VCaP (cell line): ENCODE results near the gene OR10A4.
"Not testable (repeated sequence)": the region's sequence is repeated elsewhere in the genome, so short reads cannot be mapped to it uniquely, and the experiment has no call there.

ENCODE experiments used
- H3K27ac ChIP-seq: fragments of 450-650 bp; 2 replicates; pipeline ENCODE4 v1.5.1; 2017
- CTCF ChIP-seq: fragments of 450-650 bp; conservative IDR thresholded peaks from 2 replicates; pipeline ENCODE4 v1.5.1; 2017; ENCODE audit warnings: mild to moderate bottlenecking, moderate library complexity

The OR10A4 gene

DNA sequence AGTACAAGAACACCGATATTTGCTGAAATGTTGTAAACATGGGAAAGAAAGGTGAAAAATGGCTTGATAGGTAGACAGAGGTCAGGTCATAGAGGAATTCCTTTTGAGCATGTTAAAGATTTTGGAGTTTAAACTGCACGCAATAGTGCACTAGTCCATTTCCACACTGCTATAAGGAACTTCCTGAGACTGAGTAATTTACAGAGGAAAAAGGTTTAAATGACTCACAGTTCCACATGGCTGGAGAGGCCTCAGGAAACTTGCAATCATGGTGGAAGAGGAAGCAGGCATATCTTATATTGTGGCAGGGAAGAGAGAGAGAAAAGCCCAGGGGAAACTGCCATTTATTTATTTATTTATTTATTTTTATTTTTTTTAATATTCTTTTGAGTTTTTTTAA is 25.9 kb upstream of the OR10A4 start:
- no peak for TF ChIP-seq CTCF
- no peak overlapping the region for H3K27ac ChIP-seq

DNA sequence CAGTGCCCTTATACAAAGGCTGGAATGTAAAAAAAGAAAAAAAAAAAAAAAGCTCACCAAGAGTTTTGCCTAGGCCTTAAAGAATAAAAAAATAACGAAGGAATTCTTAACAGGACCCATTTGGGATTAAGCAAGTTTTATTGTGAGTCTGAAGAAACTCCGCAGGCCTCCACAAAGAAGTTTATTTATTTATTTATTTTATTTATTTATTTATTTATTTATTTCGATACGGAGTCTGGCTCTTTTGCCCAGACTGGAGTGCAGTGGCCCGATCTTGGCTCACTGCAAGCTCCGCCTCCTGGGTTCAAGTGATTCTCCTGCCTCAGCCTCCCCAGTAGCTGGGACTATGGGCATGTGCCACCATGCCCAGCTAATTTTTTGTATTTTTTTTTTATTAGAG is 21.6 kb upstream of the OR10A4 start:
- H3K27ac ChIP-seq: not testable (repeated sequence)

DNA sequence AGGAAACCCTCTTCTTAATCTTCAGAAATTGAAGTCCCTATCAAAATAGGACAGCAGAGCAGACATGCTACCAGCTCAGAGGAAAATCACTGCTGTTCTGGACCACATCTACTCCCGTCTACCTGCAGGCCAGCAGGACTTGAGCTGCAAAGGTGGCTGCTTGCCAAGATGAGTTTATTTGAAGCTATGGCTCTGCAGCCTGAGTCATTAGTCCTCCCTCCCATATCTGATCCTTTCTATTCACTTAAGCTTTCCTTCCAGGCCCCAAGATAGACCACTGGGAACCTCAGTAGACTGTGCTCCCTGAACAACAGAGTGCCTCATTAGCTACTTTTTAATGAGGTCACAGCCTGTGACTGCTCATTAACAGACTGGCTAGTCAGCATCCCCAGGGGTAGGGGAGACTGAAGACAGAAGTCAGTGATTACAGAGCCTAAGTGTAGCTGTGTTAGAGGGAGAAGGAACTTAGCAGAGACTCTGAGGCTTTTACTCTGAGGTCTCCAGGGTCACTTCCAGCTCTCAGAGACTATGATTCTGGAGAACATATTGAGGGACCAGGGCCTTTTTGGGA is 20.4 kb upstream of the OR10A4 start:
- no peak overlapping the region for H3K27ac ChIP-seq
- TF ChIP-seq CTCF: no peak

DNA sequence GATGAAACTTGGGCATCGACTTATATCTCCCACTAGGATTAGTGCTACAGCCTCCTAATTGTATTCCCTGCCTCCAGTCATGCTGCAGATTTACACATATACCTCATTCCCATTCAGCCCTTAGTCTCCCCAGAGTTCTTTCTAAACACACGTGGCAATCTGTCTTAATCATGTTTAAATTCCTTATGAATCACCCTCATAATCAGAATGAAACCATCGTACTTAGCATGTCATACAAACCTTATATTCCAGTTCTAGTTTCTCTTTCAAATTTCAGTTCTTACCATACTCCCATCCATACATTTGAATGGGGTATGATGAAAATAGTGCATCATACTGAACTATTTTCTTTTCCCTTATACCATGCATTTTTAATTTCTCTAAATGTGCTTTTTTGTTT is 19.6 kb upstream of the OR10A4 start:
- no peak overlapping the region for H3K27ac ChIP-seq
- no peak for TF ChIP-seq CTCF

GRCh38 chr11:6862961-6863360 is 13.5 kb upstream of the OR10A4 start, which contains the start of gene OR10A2:
Gene OR10A2, plus strand, starts transcription at chr11:6863057. Its CDS starts 6,698 bp downstream, at chr11:6869755.
- no peak within 1 kb of the TSS for H3K27ac ChIP-seq
- no peak; the same call in 1 of the 2 replicates for TF ChIP-seq CTCF

DNA sequence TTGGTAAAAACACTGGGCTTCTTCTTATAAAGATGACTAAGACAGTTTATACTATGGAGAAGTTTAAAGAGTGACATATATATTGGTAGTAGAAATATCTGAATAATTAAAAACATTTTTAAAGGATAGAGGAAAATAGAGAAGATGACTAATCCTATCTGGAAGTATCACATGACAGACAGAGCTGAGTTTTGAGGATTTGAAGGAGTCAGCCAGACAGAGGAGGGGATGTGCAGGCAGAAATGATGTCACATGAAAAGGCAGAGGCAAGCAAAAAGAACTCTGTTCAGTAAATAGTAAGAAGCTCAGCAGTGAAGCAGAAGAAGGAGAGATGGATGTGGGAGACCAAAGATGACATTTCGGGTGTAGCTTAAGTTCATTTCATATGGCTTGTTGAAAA is 12.0 kb upstream of the OR10A4 start:
- TF ChIP-seq CTCF: no peak
- no peak overlapping the region for H3K27ac ChIP-seq

DNA sequence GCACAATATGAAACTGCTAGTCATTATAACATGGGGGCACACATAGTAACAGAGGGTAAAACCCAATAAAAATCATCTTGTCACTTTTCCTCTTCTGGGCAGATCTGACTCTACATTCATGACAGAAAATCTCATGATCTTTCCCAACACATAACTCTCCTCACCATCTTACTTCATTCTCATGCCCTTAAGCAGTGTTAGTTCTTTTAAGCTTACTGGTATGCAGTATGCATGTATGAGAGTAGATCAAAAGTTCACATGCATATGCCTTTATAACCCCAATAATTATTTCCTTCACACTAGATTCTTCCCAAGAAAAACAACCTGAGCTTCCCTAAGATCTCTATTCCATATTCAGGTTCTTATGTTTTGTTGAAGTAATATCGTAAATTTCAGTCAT is 5.1 kb upstream of the OR10A4 start:
- H3K27ac ChIP-seq: no peak overlapping the region
- TF ChIP-seq CTCF: no peak

DNA sequence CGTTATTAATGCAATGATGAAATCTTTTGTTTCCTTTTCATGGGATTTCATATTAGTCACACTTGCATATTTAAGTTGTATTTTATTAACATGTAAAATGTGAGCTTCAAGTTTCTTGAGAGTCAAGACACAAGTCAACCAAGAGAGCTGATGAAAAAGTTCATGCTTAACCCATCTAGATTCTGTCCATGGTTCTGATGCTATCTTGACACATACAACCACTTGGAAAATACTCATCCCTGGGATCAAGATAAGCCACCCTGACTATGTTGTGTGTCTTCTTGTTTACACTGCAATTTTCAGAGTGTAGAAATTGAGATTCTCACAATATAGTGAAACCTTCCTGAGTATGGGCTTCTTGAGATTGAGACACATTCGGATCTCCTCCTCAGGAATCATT is 664 bp upstream of the OR10A4 start:
- TF ChIP-seq CTCF: no peak
- no peak overlapping the region for H3K27ac ChIP-seq
